Subcutaneous adipose tissue (tissue), 4 donors: Measurements from ENCODE around the gene GNG11. TPM values are rescaled to one million over a fixed set of nuclear protein-coding genes. Genes with fewer than 3 reads are reported as not detected.

ENCODE experiments used
- total RNA-seq, 4 donors: library from RNA; depleted of rRNA; stranded (reverse); fragments of >200 nt; gene quantifications; one replicate each; pipeline ENCODE4 v1.1.0, GENCODE V29; 2016
- TF ChIP-seq, protein P1 (sequence below): fragments of 450-650 bp; IDR thresholded peaks from one replicate; pipeline ENCODE4 v1.5.1; 2016; ENCODE audit warnings: low read depth, mild to moderate bottlenecking, control low read depth, antibody characterized with exemption, moderate library complexity

Gene GNG11
- total RNA-seq, 4 donors from 2014 or later: 30.8 to 62.4 (median 43.2) TPM

DNA sequence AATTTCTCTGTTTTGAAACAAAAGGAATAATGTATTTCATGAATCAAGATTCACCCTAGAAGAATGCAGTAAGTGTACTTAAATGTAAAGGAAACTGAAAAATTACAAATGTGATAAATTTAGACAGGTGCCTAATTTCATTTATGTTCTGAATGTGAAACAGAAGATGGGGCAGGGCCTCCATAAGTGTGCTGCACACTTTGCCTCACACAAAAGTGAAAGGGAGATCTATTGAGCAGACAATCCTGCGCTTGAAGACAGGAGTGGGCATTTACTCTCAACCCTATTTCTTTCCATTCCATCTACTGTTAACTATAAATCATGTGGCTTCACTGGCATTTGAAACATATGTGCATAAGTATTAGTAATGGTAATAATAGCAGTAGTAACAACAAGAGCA is 36.2 kb downstream of the GNG11 start:
- TF ChIP-seq, protein P1, sequence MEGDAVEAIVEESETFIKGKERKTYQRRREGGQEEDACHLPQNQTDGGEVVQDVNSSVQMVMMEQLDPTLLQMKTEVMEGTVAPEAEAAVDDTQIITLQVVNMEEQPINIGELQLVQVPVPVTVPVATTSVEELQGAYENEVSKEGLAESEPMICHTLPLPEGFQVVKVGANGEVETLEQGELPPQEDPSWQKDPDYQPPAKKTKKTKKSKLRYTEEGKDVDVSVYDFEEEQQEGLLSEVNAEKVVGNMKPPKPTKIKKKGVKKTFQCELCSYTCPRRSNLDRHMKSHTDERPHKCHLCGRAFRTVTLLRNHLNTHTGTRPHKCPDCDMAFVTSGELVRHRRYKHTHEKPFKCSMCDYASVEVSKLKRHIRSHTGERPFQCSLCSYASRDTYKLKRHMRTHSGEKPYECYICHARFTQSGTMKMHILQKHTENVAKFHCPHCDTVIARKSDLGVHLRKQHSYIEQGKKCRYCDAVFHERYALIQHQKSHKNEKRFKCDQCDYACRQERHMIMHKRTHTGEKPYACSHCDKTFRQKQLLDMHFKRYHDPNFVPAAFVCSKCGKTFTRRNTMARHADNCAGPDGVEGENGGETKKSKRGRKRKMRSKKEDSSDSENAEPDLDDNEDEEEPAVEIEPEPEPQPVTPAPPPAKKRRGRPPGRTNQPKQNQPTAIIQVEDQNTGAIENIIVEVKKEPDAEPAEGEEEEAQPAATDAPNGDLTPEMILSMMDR: no peak

DNA sequence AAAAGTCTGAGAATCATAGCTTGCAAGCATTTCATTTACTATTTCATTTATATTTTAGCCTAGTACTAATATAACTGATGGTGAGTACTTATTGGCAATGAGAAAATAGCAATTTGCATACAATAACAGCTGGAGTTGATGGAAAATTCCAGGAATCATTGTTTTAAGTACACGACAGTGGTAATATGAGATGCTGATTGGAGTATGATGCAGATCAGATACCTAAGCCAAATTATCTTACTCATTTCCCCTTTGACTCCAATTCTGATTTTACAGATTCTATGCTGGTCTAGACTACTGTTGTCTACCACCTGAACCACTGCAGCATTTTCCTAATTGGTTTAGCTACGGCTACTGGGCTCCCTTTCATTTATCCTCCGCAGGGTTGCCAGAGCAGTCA is 36.7 kb downstream of the GNG11 start:
- TF ChIP-seq, protein P1: no peak

- TF ChIP-seq, protein P1: no peak
These were observed 37.1 kb downstream of the GNG11 start for GRCh38 chr7:93958651-93959050.

DNA sequence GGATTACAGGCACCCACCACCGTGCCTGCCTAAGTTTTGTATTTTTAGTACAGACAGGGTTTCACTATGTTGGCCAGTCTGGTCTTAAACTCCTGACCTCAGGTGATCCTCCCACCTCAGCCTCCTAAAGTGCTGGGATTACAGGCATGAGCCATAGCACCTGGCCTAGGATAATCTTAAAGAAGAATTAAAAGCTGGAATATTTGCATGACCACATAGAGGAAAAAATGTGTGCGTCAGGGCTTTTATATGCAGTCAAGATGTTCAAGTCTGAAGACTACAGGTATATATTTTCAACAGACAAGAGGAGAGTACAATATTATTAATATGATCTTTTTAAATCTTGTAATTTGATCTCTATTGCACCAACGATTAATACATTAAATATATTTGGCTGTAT is 39.5 kb downstream of the GNG11 start:
- TF ChIP-seq, protein P1: no peak

DNA sequence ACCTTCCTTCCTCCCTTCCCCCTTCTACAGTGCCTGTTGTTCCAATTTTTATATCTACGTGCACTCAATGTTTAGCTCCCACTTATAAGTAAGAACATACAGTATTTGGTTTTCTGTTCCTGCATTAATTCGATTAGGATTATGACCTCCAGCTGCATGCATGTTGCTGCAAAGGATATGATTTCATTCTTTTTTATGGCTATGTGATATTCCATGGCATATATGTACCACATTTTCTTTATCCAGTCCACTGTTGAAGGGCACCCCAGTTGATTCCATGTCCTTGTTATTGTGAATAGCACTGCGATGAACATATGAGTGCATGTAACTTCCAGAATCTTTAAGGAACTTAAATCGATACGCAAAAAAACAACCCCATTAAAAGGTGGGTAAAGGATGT is 42.7 kb downstream of the GNG11 start:
- TF ChIP-seq, protein P1: no peak

GRCh38 chr7:93964813-93965212 is 43.3 kb downstream of the GNG11 start:
- TF ChIP-seq, protein P1: no peak

GRCh38 chr7:93968911-93969620 is 47.5 kb downstream of the GNG11 start:
- TF ChIP-seq, protein P1: no peak
